IPS-15b (cell line): ENCODE results near the gene CAMK1D.

ENCODE experiments used
- H3K27me3 ChIP-seq: one replicate; pipeline ENCODE4 v1.6.1; 2013; ENCODE audit warnings: low read length; ENCODE audit not compliant: control insufficient read depth, insufficient read depth
- H3K36me3 ChIP-seq: one replicate; pipeline ENCODE4 v1.6.1; 2013; ENCODE audit warnings: low read length; ENCODE audit not compliant: control insufficient read depth, insufficient read depth
- H3K4me1 ChIP-seq: one replicate; pipeline ENCODE4 v1.6.1; 2013; ENCODE audit warnings: mild to moderate bottlenecking, low read length; ENCODE audit not compliant: control insufficient read depth, insufficient read depth
- H3K4me3 ChIP-seq: one replicate; pipeline ENCODE4 v1.5.1; 2013; ENCODE audit warnings: low read depth, low read length
- H3K9ac ChIP-seq: one replicate; pipeline ENCODE4 v1.6.1; 2013; ENCODE audit warnings: low read depth, mild to moderate bottlenecking, low read length
- H3K9me3 ChIP-seq: one replicate; pipeline ENCODE4 v1.6.1; 2013; ENCODE audit warnings: mild to moderate bottlenecking, low read length; ENCODE audit not compliant: control insufficient read depth, insufficient read depth

Gene CAMK1D

DNA sequence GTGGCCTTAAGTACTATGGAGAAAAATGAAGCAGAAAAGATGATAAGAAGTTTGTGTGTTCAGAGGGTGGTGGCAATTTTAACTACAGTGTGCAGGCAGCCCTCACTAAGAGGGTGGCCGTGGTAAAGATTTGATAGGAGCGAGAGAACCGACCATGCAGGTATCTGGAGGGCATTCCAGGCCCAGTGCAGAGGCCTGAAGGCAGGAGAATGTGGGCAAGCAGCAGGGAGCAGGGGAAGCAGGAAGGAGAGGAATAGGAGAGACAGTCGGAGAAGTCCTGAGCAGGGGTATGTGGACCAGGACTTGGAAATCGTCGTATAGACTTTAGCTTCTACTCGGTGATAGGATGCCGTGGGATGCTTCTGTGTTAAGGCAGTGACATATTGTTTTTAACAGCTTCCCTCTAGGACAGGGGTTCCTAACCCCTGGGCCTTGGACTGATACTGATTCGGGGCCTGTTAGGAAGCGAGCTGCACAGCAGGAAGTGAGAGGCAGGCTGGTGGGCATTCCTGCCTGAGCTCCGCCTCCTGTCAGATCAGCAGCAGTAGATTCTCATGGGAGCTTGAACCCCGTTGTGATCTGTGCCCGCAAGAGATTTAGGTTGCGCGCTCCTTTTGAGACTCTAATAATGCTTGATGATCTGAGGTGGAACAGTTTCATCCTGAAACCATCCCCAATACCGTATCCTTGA is 425.0 kb downstream of the CAMK1D start:
- Histone ChIP-seq H3K36me3 (no peaks in the 10 kb centered on the region), H3K4me3 (no peak overlapping the region), H3K9me3 (no peaks in the 10 kb centered on the region), H3K27me3 (peaks cover 5% of the 10 kb centered on the region), H3K4me1 (peaks cover 9% of the 10 kb centered on the region), H3K9ac (no peak overlapping the region)

DNA sequence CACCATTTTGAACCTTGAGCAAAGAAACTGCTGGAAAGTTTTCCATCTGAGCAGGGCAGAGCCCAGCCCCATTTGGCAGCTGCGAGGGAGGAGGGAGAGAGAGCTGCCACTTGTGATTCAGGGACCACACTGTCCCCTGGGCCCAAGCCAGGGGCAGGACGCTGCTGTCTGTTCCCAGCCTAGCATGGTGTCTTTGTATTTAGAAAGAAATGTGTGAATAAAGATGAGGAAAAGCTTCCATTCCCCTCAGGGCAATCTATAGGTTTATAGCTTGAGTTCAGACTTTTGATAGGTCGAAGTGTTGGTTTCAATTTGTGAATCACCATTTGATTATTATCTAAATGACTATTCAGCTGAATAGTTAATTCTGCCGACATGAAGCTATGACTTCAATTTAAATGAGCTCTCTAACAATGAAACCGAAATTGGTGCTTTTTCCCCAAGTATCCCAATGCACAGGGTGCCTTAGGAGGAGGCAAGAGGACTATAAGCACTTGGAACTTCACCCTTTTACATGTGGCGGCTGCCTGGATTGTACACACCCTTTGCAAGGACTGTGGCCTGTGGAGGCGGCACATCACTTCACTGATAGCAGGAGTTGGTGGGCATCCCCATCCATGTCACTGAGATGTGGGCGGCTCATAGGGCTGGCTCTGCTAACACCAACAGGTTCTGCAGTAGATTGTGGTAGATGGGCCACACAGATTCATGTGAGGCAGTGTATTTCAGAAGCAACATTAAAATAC is 428.7 kb downstream of the CAMK1D start:
- Histone ChIP-seq H3K9ac (no peak overlapping the region), H3K36me3 (no peaks in the 10 kb centered on the region), H3K4me3 (no peak overlapping the region), H3K4me1 (peaks cover 9% of the 10 kb centered on the region), H3K9me3 (no peaks in the 10 kb centered on the region), H3K27me3 (peaks cover 5% of the 10 kb centered on the region)

DNA sequence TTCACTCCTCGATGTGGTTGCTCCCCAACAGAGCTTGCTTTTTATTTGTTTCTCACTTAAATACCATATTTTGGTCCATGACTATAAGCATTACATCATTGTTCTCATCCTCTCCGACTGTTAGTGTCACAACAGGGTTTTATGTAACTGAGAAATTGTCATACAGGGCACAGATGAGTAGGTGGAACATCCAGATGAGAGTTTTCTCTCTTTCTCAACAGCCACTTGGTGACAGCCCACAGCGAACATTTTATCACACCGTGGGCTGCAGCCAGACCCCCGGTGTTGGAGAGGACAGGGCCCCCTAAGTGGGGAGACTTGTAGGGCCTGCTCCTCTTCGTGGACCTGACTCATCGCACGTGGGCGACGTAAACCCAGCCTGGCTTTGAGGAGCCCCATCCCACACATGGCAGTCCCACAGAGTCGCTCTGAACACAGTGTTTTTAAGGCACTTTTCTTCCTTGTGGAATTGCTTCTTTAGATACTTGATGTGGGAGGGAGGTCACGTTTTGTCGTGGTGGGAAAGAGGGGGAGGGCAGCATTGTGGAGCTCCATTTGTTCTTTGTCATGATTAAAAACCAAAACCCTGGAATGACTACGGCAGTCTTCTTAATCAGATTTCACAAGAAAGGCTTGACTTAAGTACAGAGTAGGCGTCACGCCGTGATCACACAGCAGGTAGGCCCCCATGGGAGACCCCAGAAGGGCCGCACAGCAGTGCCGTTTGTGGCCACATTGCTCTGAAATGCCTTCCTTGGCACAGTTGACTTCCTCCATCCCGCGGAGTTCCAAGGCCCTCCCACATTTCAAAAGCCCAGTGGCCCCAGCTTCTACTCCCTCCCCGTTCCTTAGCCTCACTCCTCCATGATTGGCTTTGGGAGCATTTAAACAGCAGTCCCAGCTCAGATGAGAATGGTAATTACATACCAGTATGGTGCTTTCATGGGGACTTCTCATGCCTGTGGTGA is 431.6 kb downstream of the CAMK1D start:
- Histone ChIP-seq H3K9me3 (no peaks in the 10 kb centered on the region), H3K36me3 (no peaks in the 10 kb centered on the region), H3K4me3 (no peak overlapping the region), H3K27me3 (peaks cover 2% of the 10 kb centered on the region), H3K9ac (no peak overlapping the region), H3K4me1 (no peaks in the 10 kb centered on the region)

DNA sequence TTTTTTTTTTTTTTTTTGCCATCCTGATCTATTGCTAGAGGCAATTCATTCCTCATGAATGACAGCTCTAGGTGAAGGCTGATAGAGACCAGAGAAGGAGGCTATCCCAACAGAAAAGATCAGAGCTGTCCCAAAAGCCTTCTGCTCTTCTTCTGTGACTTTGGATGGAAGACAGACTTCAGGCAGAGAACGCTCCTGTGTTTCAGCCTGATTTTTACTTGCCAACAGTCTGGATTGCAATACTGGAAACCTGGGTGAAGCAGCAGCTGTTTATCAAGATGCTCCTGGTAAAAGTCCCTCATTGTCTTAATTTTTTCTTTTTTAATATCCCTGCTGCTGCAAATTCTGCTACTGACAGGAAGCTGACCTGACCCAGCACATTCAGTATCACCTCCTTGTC is 432.6 kb downstream of the CAMK1D start:
- H3K9me3 ChIP-seq = no peaks in the 10 kb centered on the region
- H3K27me3 ChIP-seq = no peaks in the 10 kb centered on the region
- no peaks in the 10 kb centered on the region for H3K36me3 ChIP-seq
- no peak overlapping the region for H3K9ac ChIP-seq
- no peaks in the 10 kb centered on the region for H3K4me1 ChIP-seq
- H3K4me3 ChIP-seq = no peak overlapping the region

DNA sequence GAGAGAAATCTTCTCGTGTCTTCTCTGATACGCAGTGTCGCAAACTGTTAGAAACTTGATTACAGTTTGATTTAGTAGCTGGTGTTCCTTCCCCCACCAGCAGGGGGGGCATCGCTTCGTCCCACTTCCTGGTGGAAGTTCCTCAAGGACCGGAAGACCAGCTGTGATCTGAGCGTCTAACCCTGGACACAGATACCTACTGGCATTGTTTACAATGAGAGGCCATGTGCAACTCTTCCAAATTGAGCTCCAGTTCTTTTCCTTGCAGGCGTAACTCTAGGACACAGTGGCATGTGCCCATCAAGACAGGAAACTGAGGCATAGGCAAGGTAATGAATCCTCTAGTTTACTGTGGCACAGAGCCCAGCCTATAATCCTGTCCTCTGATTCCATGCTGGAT is 433.2 kb downstream of the CAMK1D start:
- Histone ChIP-seq H3K9ac (no peak overlapping the region), H3K9me3 (no peaks in the 10 kb centered on the region), H3K4me3 (no peak overlapping the region), H3K4me1 (no peaks in the 10 kb centered on the region), H3K36me3 (no peaks in the 10 kb centered on the region), H3K27me3 (no peaks in the 10 kb centered on the region)

DNA sequence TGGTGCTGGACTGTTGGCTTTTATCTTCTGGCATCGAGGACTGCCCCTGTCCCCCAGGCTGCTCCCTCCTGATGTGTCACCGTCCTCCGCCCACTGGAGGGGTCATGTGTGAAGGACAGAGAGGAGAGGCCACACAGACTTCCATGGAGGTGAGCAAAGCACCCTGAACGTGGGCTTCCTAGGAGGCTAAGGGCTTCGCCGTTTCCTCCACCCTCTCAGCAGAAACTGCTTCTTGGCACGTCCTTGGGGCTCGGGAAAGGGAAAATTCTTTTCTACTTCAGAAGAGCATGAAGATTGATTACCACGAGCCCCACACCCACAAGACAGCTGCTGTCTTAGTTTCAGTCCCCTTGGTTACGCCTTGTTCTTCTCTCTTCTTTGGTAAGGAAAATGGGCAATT is 433.9 kb downstream of the CAMK1D start:
- Histone ChIP-seq H3K36me3 (no peaks in the 10 kb centered on the region), H3K9ac (no peak overlapping the region), H3K9me3 (no peaks in the 10 kb centered on the region), H3K27me3 (no peaks in the 10 kb centered on the region), H3K4me1 (no peaks in the 10 kb centered on the region), H3K4me3 (no peak overlapping the region)

DNA sequence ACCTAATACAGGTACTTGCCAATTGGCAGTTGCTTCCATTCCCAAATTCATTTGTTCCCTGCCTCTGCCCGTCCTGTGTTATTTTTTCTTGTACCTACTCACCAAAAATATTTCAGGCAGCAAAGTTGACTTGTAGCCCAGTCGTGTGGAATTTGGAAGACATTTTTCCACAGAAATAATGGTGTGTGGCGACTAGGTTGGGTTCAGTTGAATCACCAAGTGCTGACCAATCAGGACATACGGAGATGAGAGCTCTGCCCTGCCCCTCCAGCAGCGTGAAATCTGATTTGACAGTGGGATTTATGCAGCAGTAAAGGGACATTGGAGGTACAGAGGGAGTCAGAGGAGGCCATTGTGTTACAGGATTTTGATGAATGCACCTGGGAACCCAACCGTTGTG is 435.3 kb downstream of the CAMK1D start:
- no peak overlapping the region for H3K9ac ChIP-seq
- no peak overlapping the region for H3K4me3 ChIP-seq
- no peaks in the 10 kb centered on the region for H3K4me1 ChIP-seq
- no peaks in the 10 kb centered on the region for H3K9me3 ChIP-seq
- no peaks in the 10 kb centered on the region for H3K36me3 ChIP-seq
- H3K27me3 ChIP-seq = no peaks in the 10 kb centered on the region

DNA sequence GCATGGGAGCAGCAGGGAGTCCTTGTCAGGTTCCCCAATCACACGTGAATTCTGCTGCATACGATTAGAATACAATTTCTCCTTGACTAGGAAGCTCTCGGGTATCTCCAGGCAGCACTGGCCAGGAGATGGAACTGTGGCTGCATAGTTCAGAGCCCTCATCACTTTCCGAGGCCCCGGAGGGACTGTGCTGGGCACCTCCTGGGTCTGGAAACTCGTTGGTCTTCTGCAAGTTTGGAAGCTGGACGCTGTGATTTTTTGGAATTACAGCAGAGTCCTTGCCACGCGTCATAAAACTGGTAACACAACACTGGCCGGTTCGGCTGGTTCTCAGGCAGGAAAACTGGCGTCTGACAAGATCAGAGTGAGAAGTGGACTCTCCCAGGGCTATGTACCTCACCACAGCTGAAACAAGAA is 436.1 kb downstream of the CAMK1D start:
- Histone ChIP-seq H3K9ac (no peak overlapping the region), H3K4me3 (no peak overlapping the region)

DNA sequence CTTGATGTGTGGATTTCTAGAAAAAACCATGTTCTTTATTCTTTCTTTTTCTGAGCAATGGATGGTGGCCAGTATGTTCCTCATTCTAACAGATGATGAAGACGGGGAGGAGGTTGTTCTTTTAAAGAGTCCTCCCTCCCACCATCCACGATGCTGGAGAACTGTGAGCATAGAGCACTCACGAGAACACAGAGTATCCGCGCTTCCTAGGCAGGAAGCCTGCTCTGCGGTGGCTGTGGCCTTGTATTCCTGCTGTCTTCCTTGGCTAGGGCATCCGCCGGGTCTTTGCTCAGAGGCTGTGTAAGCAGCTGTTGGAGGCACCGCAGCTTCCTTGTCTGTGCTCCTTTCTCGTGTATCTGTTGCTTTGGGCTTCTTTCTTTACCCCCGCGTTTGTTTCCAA is 437.9 kb downstream of the CAMK1D start:
- H3K27me3 ChIP-seq = no peaks in the 10 kb centered on the region

More for the DNA sequence above, 436.1 kb downstream of the CAMK1D start:
- Histone ChIP-seq H3K27me3 (no peaks in the 10 kb centered on the region), H3K36me3 (no peaks in the 10 kb centered on the region), H3K4me1 (no peaks in the 10 kb centered on the region), H3K9me3 (no peaks in the 10 kb centered on the region)

DNA sequence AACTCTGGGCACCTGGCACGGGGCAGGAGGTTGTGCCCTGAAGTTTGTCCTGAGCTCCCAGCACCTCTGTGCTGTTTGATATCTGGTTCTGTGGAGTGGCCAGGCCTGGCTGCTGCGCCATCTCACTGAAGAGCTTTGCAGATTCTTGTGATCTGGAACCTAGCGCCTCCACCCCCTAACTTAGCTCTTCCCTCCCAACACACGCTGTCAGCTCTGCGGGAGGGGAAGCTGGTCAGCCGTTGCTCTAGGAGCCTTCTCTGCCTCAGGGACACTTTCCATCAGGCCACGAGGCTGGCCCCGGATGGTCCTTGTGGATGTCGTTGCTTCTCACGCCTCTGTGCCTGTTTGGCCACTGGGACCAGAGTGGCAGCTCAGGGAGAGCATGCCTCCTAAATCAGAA is 438.9 kb downstream of the CAMK1D start:
- H3K27me3 ChIP-seq = no peaks in the 10 kb centered on the region
- no peak overlapping the region for H3K4me3 ChIP-seq
- H3K9ac ChIP-seq = no peak overlapping the region
- no peaks in the 10 kb centered on the region for H3K4me1 ChIP-seq
- no peaks in the 10 kb centered on the region for H3K36me3 ChIP-seq
- no peaks in the 10 kb centered on the region for H3K9me3 ChIP-seq

More for the DNA sequence above, 437.9 kb downstream of the CAMK1D start:
- Histone ChIP-seq H3K4me1 (no peaks in the 10 kb centered on the region), H3K9ac (no peak overlapping the region), H3K4me3 (no peak overlapping the region), H3K9me3 (no peaks in the 10 kb centered on the region), H3K36me3 (no peaks in the 10 kb centered on the region)

DNA sequence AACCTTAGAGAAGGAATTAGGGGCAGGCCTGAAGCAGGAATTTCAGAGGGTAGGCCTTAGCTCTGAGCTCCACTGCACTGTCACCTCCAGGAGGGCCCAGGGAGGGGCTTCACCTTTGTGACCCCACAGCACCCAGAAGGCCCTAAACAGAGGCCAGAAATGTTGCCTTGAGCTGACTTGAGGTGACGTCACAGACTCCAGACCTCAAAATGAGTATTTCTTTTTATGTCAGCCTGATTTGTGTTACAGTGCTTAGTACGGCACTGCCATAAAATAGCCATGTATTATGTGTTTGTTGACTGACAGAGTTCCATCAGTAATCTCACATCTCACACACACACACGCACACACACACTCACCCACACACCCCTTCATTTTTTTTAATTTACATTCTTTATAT is 440.9 kb downstream of the CAMK1D start:
- no peaks in the 10 kb centered on the region for H3K36me3 ChIP-seq
- H3K4me1 ChIP-seq = no peaks in the 10 kb centered on the region
- H3K9me3 ChIP-seq = no peaks in the 10 kb centered on the region
- no peak overlapping the region for H3K4me3 ChIP-seq
- no peaks in the 10 kb centered on the region for H3K27me3 ChIP-seq
- no peak overlapping the region for H3K9ac ChIP-seq
